H9 (cell line): ENCODE data around the gene FLCN. TPM values are rescaled to one million over a fixed set of nuclear protein-coding genes. Genes with fewer than 3 reads are reported as not detected.

Experiments used
- DNase-seq: peaks from one replicate; pipeline ENCODE4 v3.0.0-alpha.2; 2017
- H2AFZ ChIP-seq: one replicate; pipeline ENCODE4 v1.6.1; 2013; ENCODE audit warnings: mild to moderate bottlenecking, low read length, control low read depth, moderate library complexity
- H2AK5ac ChIP-seq: 2 replicates; pipeline ENCODE4 v1.6.1; 2013; ENCODE audit warnings: low read length, control low read depth, mixed read lengths; ENCODE audit not compliant: insufficient read length
- H2BK120ac ChIP-seq: one replicate; pipeline ENCODE4 v1.6.1; 2013; ENCODE audit warnings: low read depth, mild to moderate bottlenecking, low read length, control low read depth, inconsistent platforms; ENCODE audit not compliant: poor library complexity, severe bottlenecking
- H2BK12ac ChIP-seq: 2 replicates; pipeline ENCODE4 v1.6.1; 2013; ENCODE audit warnings: low read length, control low read depth, mixed read lengths, low read depth; ENCODE audit not compliant: insufficient read length
- H2BK15ac ChIP-seq: 2 replicates; pipeline ENCODE4 v1.6.1; 2013; ENCODE audit warnings: low read depth, low read length, control low read depth
- H2BK20ac ChIP-seq: one replicate; pipeline ENCODE4 v1.6.1; 2013; ENCODE audit warnings: low read depth, mild to moderate bottlenecking, low read length, control low read depth, inconsistent platforms; ENCODE audit not compliant: poor library complexity, severe bottlenecking
- H2BK5ac ChIP-seq: 2 replicates; pipeline ENCODE4 v1.6.1; 2013; ENCODE audit warnings: low read length, control low read depth, mixed read lengths; ENCODE audit not compliant: insufficient read length
- H3K14ac ChIP-seq: 2 replicates; pipeline ENCODE4 v1.6.1; 2013; ENCODE audit warnings: low read length, control low read depth; ENCODE audit not compliant: insufficient read depth
- H3K18ac ChIP-seq: 2 replicates; pipeline ENCODE4 v1.6.1; 2013; ENCODE audit warnings: low read depth, mild to moderate bottlenecking, mixed read lengths, low read length, control low read depth; ENCODE audit not compliant: insufficient read length
- H3K23ac ChIP-seq: 2 replicates; pipeline ENCODE4 v1.6.1; 2013; ENCODE audit warnings: low read length, control low read depth, mixed read lengths, low read depth; ENCODE audit not compliant: insufficient read length
- H3K23me2 ChIP-seq: 2 replicates; pipeline ENCODE4 v1.6.1; 2013; ENCODE audit warnings: low read depth, mild to moderate bottlenecking, mixed read lengths, low read length, control low read depth; ENCODE audit not compliant: insufficient read length, poor library complexity, severe bottlenecking
- H3K27ac ChIP-seq: 2 replicates; pipeline ENCODE4 v1.5.1; 2013; ENCODE audit warnings: low read length, control low read depth, mixed read lengths, low read depth; ENCODE audit not compliant: insufficient read length
- H3K27me3 ChIP-seq: 2 replicates; pipeline ENCODE4 v1.6.1; 2013; ENCODE audit warnings: low read length, control low read depth, inconsistent platforms; ENCODE audit not compliant: insufficient read depth
- H3K4ac ChIP-seq: 2 replicates; pipeline ENCODE4 v1.6.1; 2013; ENCODE audit warnings: low read depth, mild to moderate bottlenecking, control low read depth, inconsistent platforms, low read length, moderate library complexity
- H3K4me1 ChIP-seq: 2 replicates; pipeline ENCODE4 v1.6.1; 2013; ENCODE audit warnings: low read length, control low read depth, inconsistent platforms; ENCODE audit not compliant: insufficient read depth
- H3K4me2 ChIP-seq: 2 replicates; pipeline ENCODE4 v1.6.1; 2013; ENCODE audit warnings: low read length, control low read depth, mixed read lengths; ENCODE audit not compliant: insufficient read length, insufficient read depth
- H3K56ac ChIP-seq: 2 replicates; pipeline ENCODE4 v1.6.1; 2013; ENCODE audit warnings: low read depth, mild to moderate bottlenecking, mixed read lengths, low read length, control low read depth; ENCODE audit not compliant: insufficient read length
- H3K79me1 ChIP-seq: 2 replicates; pipeline ENCODE4 v1.6.1; 2013; ENCODE audit warnings: low read depth, mild to moderate bottlenecking, moderate library complexity, low read length, control low read depth, inconsistent platforms; ENCODE audit not compliant: insufficient read depth, poor library complexity, severe bottlenecking
- H3K79me2 ChIP-seq: 2 replicates; pipeline ENCODE4 v1.6.1; 2013; ENCODE audit warnings: low read length, control low read depth, inconsistent platforms; ENCODE audit not compliant: insufficient read depth
- H3K9ac ChIP-seq: 2 replicates; pipeline ENCODE4 v1.6.1; 2013; ENCODE audit warnings: low read length, control low read depth, mixed read lengths; ENCODE audit not compliant: insufficient read length; ENCODE audit errors: extremely low read depth
- H3K9me3 ChIP-seq: one replicate; pipeline ENCODE4 v1.6.1; 2013; ENCODE audit warnings: low read depth, low read length, inconsistent platforms; ENCODE audit not compliant: control insufficient read depth
- H3T11ph ChIP-seq: one replicate; pipeline ENCODE4 v1.6.1; 2013; ENCODE audit warnings: mild to moderate bottlenecking, low read length, control low read depth, inconsistent platforms
- H4K20me1 ChIP-seq: one replicate; pipeline ENCODE4 v1.6.1; 2013; ENCODE audit not compliant: control insufficient read depth, insufficient read length, insufficient read depth
- H4K5ac ChIP-seq: 2 replicates; pipeline ENCODE4 v1.6.1; 2013; ENCODE audit warnings: low read depth, mild to moderate bottlenecking, mixed read lengths, low read length, control low read depth; ENCODE audit not compliant: insufficient read length
- H4K8ac ChIP-seq: replicated peaks from 2 replicates; pipeline ENCODE4 v1.6.1; 2013; ENCODE audit warnings: low read length, control low read depth, mixed read lengths, low read depth; ENCODE audit not compliant: insufficient read length
- H4K91ac ChIP-seq: 2 replicates; pipeline ENCODE4 v1.6.1; 2013; ENCODE audit warnings: low read depth, mild to moderate bottlenecking, moderate library complexity, mixed read lengths, low read length, control low read depth; ENCODE audit not compliant: insufficient read length
- H3K27ac Mint-ChIP-seq, 3 experiments: 2 replicates in 2 of 3; 3 replicates in 1 of 3; pipeline ENCODE4 v1.8.0; 2020 to 2021; ENCODE audit warnings: mixed read lengths in 3 of 3, mild to moderate bottlenecking in 1 of 3, moderate library complexity in 1 of 3
- H3K27me3 Mint-ChIP-seq: 2 replicates; pipeline ENCODE4 v1.8.0; 2021; ENCODE audit warnings: low read depth, mild to moderate bottlenecking, moderate library complexity, mixed read lengths
- H3K36me3 Mint-ChIP-seq, 3 experiments: 2 replicates in 2 of 3; 3 replicates in 1 of 3; pipeline ENCODE4 v1.8.0; 2020 to 2021; ENCODE audit warnings: low read depth in 3 of 3, mixed read lengths in 3 of 3; ENCODE audit not compliant: insufficient read depth in 1 of 3
- H3K4me1 Mint-ChIP-seq, 2 experiments: 2 replicates each; pipeline ENCODE4 v1.8.0; 2020; ENCODE audit warnings: mixed read lengths in 2 of 2
- H3K4me3 Mint-ChIP-seq, 2 experiments: 2 replicates in 1 of 2; 3 replicates in 1 of 2; pipeline ENCODE4 v1.8.0; 2020 to 2021; ENCODE audit warnings: mild to moderate bottlenecking in 2 of 2, mixed read lengths in 2 of 2, moderate library complexity in 1 of 2
- H3K9me3 Mint-ChIP-seq, 2 experiments: 2 replicates in 1 of 2; 3 replicates in 1 of 2; pipeline ENCODE4 v1.8.0; 2020; ENCODE audit warnings: mild to moderate bottlenecking in 2 of 2, mixed read lengths in 2 of 2, moderate library complexity in 1 of 2
- CTCF ChIP-seq: fragments of 200-600 bp; sonication (generic); conservative IDR thresholded peaks from 3 replicates; pipeline ENCODE4 v1.8.0; 2021; ENCODE audit warnings: antibody characterized with exemption, mild to moderate bottlenecking
- WGBS: extraction: QIAGEN DNeasy Blood & Tissue Kit; methylation state at CpG from one replicate; pipeline ENCODE4 v1.1.7; 2013; ENCODE audit warnings: missing lambda C conversion rate, low lambda C conversion rate, mixed read lengths; ENCODE audit not compliant: insufficient read length; ENCODE audit errors: extremely low coverage; 5-methylcytosine and 5-hydroxymethylcytosine counted together
- total RNA-seq: library from RNA; stranded (reverse); gene quantifications from 2 replicates; pipeline ENCODE4 v1.2.1, GENCODE V29; 2021

The FLCN gene
- total RNA-seq, 1 experiment from 2014 or later = 33.3 TPM

DNA sequence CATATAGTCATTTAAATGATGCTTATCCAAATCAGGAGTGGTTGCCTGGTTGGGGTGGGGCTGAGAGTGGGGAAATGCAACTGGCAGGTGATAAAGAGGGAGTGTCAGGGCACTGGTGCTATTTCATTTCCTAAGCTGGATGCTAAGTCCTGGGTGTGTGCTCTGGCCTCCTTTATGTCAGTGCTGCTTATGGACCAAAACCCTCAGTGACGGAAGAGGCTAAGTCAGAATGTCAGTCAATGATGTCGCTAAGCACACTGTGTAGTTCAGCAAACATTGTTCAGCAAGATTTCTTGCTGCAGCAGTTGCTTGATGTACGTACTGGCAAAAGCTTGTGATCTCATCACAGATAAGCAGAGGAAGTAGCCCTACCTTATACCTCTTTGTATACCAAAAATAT is 16.4 kb upstream of the FLCN start:
- Mint-ChIP-seq H3K4me1 (no peaks in the 10 kb centered on the region), H3K27me3 (no peaks in the 10 kb centered on the region), H3K27ac (no peak overlapping the region; a peak in 1 of 7 replicates), H3K36me3 (peaks cover 42 to 83% (median 76%) of the 10 kb centered on the region in 3 experiments), H3K4me3 (no peak overlapping the region), H3K9me3 (no peaks in the 10 kb centered on the region)
- Histone ChIP-seq H3K4me1 (no peaks in the 10 kb centered on the region), H3K18ac (no peak overlapping the region), H2AFZ (no peak overlapping the region), H3K23ac (no peak overlapping the region), H2AK5ac (no peak overlapping the region), H2BK20ac (no peak overlapping the region), H3K4ac (no peak overlapping the region), H4K5ac (no peak overlapping the region), H3K79me2 (no peaks in the 10 kb centered on the region), H3K9ac (no peak overlapping the region), H4K8ac (no peak overlapping the region), H2BK120ac (no peak overlapping the region), H3K4me2 (no peak overlapping the region), H3K79me1 (no peaks in the 10 kb centered on the region), H2BK5ac (no peak overlapping the region), H3K23me2 (no peaks in the 10 kb centered on the region), H3K56ac (no peak overlapping the region), H3K9me3 (no peaks in the 10 kb centered on the region), H3K27ac (no peak overlapping the region), H3T11ph (no peak overlapping the region), H3K14ac (no peak overlapping the region), H4K91ac (no peak overlapping the region), H2BK15ac (no peak overlapping the region), H3K27me3 (no peaks in the 10 kb centered on the region), H2BK12ac (no peak overlapping the region), H4K20me1 (no peaks in the 10 kb centered on the region)
- no peak for TF ChIP-seq CTCF
- no CpG with 5 or more reads among the region's 3 CpGs for WGBS
- DNase-seq = no peak
